B cell (primary cell): ENCODE measurements around the gene OPN1MW.
"Not testable (repeated sequence)": the region's sequence is repeated elsewhere in the genome, so short reads cannot be mapped to it uniquely, and the experiment has no call there.

Source experiments
- CTCF ChIP-seq: fragments of 200-600 bp; IDR thresholded peaks from one replicate; pipeline ENCODE4 v1.8.0; 2022; ENCODE audit warnings: antibody characterized with exemption, mild to moderate bottlenecking
- EZH2 ChIP-seq: IDR thresholded peaks from 2 replicates; pipeline ENCODE4 v1.6.1; 2012; ENCODE audit warnings: borderline replicate concordance, low read depth, mild to moderate bottlenecking, moderate library complexity, low read length; ENCODE audit not compliant: insufficient read depth, poor library complexity, severe bottlenecking

DNA sequence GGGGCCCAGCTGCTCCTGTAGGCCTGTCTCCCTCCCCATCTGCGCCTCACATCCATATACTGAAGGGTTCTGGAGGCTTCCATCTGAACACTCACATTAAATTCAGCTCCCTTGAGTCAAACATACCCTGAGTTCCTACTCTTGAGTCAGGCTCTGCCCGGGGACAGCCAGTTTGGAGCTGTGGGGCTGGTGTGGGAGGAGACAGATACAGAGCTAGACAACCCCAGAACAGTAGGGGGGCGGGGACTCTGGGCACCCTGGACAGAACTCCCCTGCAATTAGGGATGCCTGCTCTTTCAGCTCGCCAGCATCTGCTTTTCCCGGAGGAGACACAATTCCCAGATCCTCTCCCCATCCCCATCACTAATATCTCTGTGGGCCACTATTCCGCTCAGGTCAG, 31.4 kb upstream of the OPN1MW start:
- not testable (repeated sequence) for TF ChIP-seq EZH2, CTCF
